ENCODE data around the gene PRR12. TPM values are rescaled to one million over a fixed set of nuclear protein-coding genes. Genes with fewer than 3 reads are reported as not detected.

PRR12 gene
- total and polyA plus RNA-seq, 9 of the 15 experiments (the other 6 are each of a cell fraction or from before 2014, with no cell fraction given): 0.01 to 21.1 (median 0.98) TPM

DNA sequence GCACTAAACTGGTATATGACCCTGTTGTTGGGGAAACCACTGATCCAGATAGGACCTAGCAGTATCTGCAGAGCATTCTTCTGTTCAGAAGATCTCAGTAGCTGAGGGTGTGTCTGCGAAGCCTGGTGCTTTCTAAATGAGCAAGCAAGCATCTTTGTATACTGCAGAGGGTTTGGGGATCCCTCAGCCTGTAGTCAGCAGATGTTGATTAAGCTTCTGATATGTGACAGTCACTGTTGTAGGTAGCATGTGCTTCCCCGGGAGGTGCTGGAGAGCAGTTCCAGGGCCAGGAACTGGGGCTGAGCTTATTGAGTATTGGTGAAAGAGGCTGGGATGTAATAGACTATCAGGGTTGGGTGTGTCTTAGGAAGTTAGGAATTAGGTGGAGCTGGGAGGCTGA, 52.5 kb downstream of the PRR12 start (continued):
- TF ChIP-seq HDAC1 (IDR thresholded peaks at IDR 0.05): 0 out of 4 replicates have a peak, but pooled peaks of 1 of the 2 experiments have one; percentile 17
- no peak for TF ChIP-seq LARP7 (IDR thresholded peaks at IDR 0.05)
- TF ChIP-seq ZNF780A (CRISPR knock-in tag; IDR thresholded peaks at IDR 0.05): no peak
- no peak for TF ChIP-seq CEBPG (CRISPR knock-in tag; IDR thresholded peaks at IDR 0.05)
- no peak for TF ChIP-seq CEBPG (tag; conservative IDR thresholded peaks at IDR 0.05 in 1 of 2, IDR thresholded peaks at IDR 0.05 in 1 of 2)
- no peak for TF ChIP-seq MED1 (CRISPR knock-in tag; IDR thresholded peaks at IDR 0.05; ENCODE audit: borderline replicate concordance)
- no peak for TF ChIP-seq NR2C2 (CRISPR knock-in tag; IDR thresholded peaks at IDR 0.05)
- TF ChIP-seq NR2C2 (tag; IDR thresholded peaks at IDR 0.05): no peak
- no peak for TF ChIP-seq DACH1 (IDR thresholded peaks at IDR 0.05; ENCODE audit: partially characterized antibody)
- no peak for TF ChIP-seq COPS2 (conservative IDR thresholded peaks at IDR 0.05)
- TF ChIP-seq, protein P1, sequence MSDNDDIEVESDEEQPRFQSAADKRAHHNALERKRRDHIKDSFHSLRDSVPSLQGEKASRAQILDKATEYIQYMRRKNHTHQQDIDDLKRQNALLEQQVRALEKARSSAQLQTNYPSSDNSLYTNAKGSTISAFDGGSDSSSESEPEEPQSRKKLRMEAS (CRISPR knock-in tag; IDR thresholded peaks at IDR 0.05): peak; percentile 55

DNA sequence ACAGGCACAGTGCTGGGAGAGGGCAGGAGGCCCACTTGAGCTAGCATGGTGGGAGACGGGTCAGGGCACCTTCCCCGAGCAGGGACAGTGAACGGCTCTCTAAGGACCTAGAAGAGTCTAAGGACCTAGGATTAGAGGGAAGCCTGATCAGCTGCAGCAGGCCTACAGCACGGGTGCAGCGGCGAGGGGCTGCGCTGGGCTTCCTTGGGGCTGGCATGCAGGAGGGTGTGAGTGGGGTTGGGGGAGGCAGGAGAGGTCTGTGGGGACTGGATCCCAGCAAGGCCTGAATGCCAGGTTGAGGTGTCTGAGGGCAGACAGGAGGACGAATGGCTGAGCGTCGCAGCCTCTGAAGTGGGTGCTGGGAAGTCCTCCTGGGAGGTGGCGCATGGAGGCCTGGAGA, 54.6 kb downstream of the PRR12 start:
- TF ChIP-seq POLR2G (IDR thresholded peaks at IDR 0.05; ENCODE audit: low read depth, low read length) (peak; percentile 46), RBFOX2 (IDR thresholded peaks at IDR 0.05; ENCODE audit: low read depth, low read length) (0 out of 2 replicates have a peak, but pooled peaks have one; percentile 29), PTBP1 (IDR thresholded peaks at IDR 0.05; ENCODE audit: low read depth, low read length) (no peak)
- CTCF ChIA-PET (ENCODE audit: low intra/inter-chr PET ratio): no interaction called here
- Histone ChIP-seq H2AFZ (ENCODE audit: low read depth, low read length) (no peak overlapping the region), H3K4me1 (replicated peaks in 1 of 2; ENCODE audit: control insufficient read depth in 2 of 2, insufficient read depth in 2 of 2, low read length in 2 of 2) (peaks cover 17 to 30% of the 10 kb centered on the region in 2 experiments; a peak in 4 of 5 replicates), H3K36me3 (ENCODE audit: control insufficient read depth, insufficient read depth, low read length) (peaks cover 63% of the 10 kb centered on the region; the same call in 2 of the 3 replicates), H3K9me1 (ENCODE audit: control insufficient read depth, insufficient read depth, low read length) (no peaks in the 10 kb centered on the region), H3K4me3 (no peak overlapping the region), H3K9me3 (replicated peaks; ENCODE audit: control insufficient read depth, insufficient read depth, low read depth, low read length) (no peaks in the 10 kb centered on the region), H3K4me2 (ENCODE audit: insufficient read depth, low read length) (no peak overlapping the region), H3K79me2 (ENCODE audit: control insufficient read depth, insufficient read depth, low read length) (peaks cover 48% of the 10 kb centered on the region), H3K27ac (ENCODE audit: extremely low read depth, low read depth, low read length) (no peak overlapping the region), H4K20me1 (replicated peaks; ENCODE audit: control insufficient read depth, insufficient read depth, low read length) (no peaks in the 10 kb centered on the region), H3K9ac (ENCODE audit: insufficient read depth in 1 of 2, low read depth in 2 of 2, low read length in 2 of 2) (peak overlapping the region in 1 of 2 experiments; percentile 80; a peak in 2 of 4 replicates), H3K27me3 (ENCODE audit: control insufficient read depth in 2 of 2, insufficient read depth in 2 of 2, low read length in 2 of 2) (no peaks in the 10 kb centered on the region)
- no peak for ATAC-seq
- intact Hi-C loops (cut with micrococcal nuclease): no loop called here
- POLR2A ChIA-PET: interaction anchor here (1.1 to 1.2 kb wide), 2 partner anchors 13 to 27 kb away, joined by 3 read pairs; no protein-coding TSS in a partner anchor
- WGBS (ENCODE audit: insufficient coverage, low coverage, missing lambda C conversion rate): 93% methylated on average over 10 of the region's 11 CpGs
- in situ Hi-C loops (cut with MboI): no loop called here
- DNase-seq (ENCODE audit: extremely low read depth in 1 of 4, low spot score in 3 of 4): no peak
- FAIRE-seq: no peak
- no TSS peak for BruUV-seq (replicated peaks)

Data from K562 (cell line).